Peyer's patch (tissue), 4 donors: ENCODE data around the gene MTM1. TPM values are rescaled to one million over a fixed set of nuclear protein-coding genes. Genes with fewer than 3 reads are reported as not detected.
A peak's percentile ranks its signal among the peaks of the same experiment; 100 is the strongest.

Experiments used
- DNase-seq, 3 donors: peaks; one replicate each; pipeline ENCODE4 v3.0.0-alpha.2; 2017 to 2019
- H3K27ac ChIP-seq, 4 donors: fragments of 200-600 bp; sonication (generic); one replicate each; pipeline ENCODE4 v1.5.1; 2016 to 2019
- H3K27me3 ChIP-seq, 2 donors: fragments of 200-600 bp; sonication (generic); one replicate each; pipeline ENCODE4 v1.5.1; 2019
- H3K36me3 ChIP-seq, 3 donors: fragments of 200-600 bp; sonication (generic); one replicate each; pipeline ENCODE4 v1.5.1; 2016 to 2019
- H3K4me1 ChIP-seq, 4 donors: fragments of 200-600 bp; sonication (generic); one replicate each; pipeline ENCODE4 v1.5.1; 2016 to 2019
- H3K4me3 ChIP-seq, 4 donors: fragments of 200-600 bp; sonication (generic); 1 replicate in 3 of 4; 2 replicates in 1 of 4; pipeline ENCODE4 v1.5.1; 2016 to 2019; ENCODE audit warnings: mild to moderate bottlenecking in 1 of 4
- H3K9me3 ChIP-seq, 4 donors: fragments of 200-600 bp; sonication (generic); one replicate each; pipeline ENCODE4 v1.5.1; 2016 to 2019; ENCODE audit warnings: mild to moderate bottlenecking in 1 of 4
- CTCF ChIP-seq, 6 experiments: fragments of 450-650 bp in 4 of 6; fragments of 200-600 bp in 2 of 6; sonication (generic) in 1 of 6; IDR thresholded peaks; one replicate each; pipeline ENCODE4 v1.5.1; 2017 to 2019; ENCODE audit warnings: antibody characterized with exemption in 6 of 6, mild to moderate bottlenecking in 3 of 6, moderate library complexity in 1 of 6
- POLR2A ChIP-seq, 2 donors: fragments of 450-650 bp; IDR thresholded peaks; one replicate each; pipeline ENCODE4 v1.5.1; 2017; ENCODE audit warnings: antibody characterized with exemption in 2 of 2, mild to moderate bottlenecking in 2 of 2, moderate library complexity in 2 of 2
- total RNA-seq, 4 donors: library from RNA; depleted of rRNA; stranded (reverse); fragments of >200 nt; gene quantifications; one replicate each; pipeline ENCODE4 v1.1.0, GENCODE V29; 2016

Gene MTM1
- total RNA-seq, 4 donors from 2014 or later = 12.4 to 22.2 (median 18.1) TPM

- H3K4me3 ChIP-seq = no peak overlapping the region
- no peak for TF ChIP-seq CTCF (IDR thresholded peaks at IDR 0.05)
- TF ChIP-seq POLR2A (IDR thresholded peaks at IDR 0.05) = no peak
- no peaks in the 10 kb centered on the region for H3K36me3 ChIP-seq
- no peak for DNase-seq
- no peaks in the 10 kb centered on the region for H3K9me3 ChIP-seq
- H3K27ac ChIP-seq = peak overlapping the region in 2 of 4 donors; percentile 65 to 73
- no peaks in the 10 kb centered on the region for H3K27me3 ChIP-seq
- peaks cover 0 to 8% (median 0%) of the 10 kb centered on the region in 4 donors for H3K4me1 ChIP-seq
These were observed 21.7 kb upstream of the MTM1 start for GRCh38 chrX:150546711-150547153.

GRCh38 chrX:150547375-150548115 lies 20.9 kb upstream of the MTM1 start:
- Histone ChIP-seq H3K27me3 (no peaks in the 10 kb centered on the region), H3K36me3 (no peaks in the 10 kb centered on the region), H3K4me1 (peaks cover 0 to 8% (median 0%) of the 10 kb centered on the region in 4 donors), H3K9me3 (no peaks in the 10 kb centered on the region), H3K27ac (peak overlapping the region; percentile 59 to 73 (median 68)), H3K4me3 (peak overlapping the region; percentile 33 to 51 (median 45))
- TF ChIP-seq POLR2A (IDR thresholded peaks at IDR 0.05) (no peak), CTCF (IDR thresholded peaks at IDR 0.05) (no peak)
- DNase-seq = peak; percentile 58 to 75 (median 70)

GRCh38 chrX:150548251-150548650 lies 20.2 kb upstream of the MTM1 start:
- TF ChIP-seq POLR2A (IDR thresholded peaks at IDR 0.05) = no peak
- TF ChIP-seq CTCF (IDR thresholded peaks at IDR 0.05) = no peak
- no peaks in the 10 kb centered on the region for H3K27me3 ChIP-seq
- no peak for DNase-seq
- no peaks in the 10 kb centered on the region for H3K9me3 ChIP-seq
- H3K4me3 ChIP-seq = peak overlapping the region; percentile 33 to 51 (median 45)
- H3K4me1 ChIP-seq = peaks cover 0 to 8% (median 0%) of the 10 kb centered on the region in 4 donors
- H3K27ac ChIP-seq = peak overlapping the region in 3 of 4 donors; percentile 59 to 73 (median 65)
- no peaks in the 10 kb centered on the region for H3K36me3 ChIP-seq

- Histone ChIP-seq H3K4me3 (no peak overlapping the region), H3K27me3 (no peaks in the 10 kb centered on the region), H3K27ac (no peak overlapping the region), H3K9me3 (no peaks in the 10 kb centered on the region), H3K4me1 (peaks cover 0 to 8% (median 0%) of the 10 kb centered on the region in 4 donors), H3K36me3 (no peaks in the 10 kb centered on the region)
- DNase-seq = no peak
- no peak for TF ChIP-seq POLR2A (IDR thresholded peaks at IDR 0.05)
- no peak for TF ChIP-seq CTCF (IDR thresholded peaks at IDR 0.05)
These were observed 19.7 kb upstream of the MTM1 start for GRCh38 chrX:150548684-150549083.

GRCh38 chrX:150551963-150552362 lies 16.5 kb upstream of the MTM1 start:
- no peak for DNase-seq
- Histone ChIP-seq H3K27me3 (no peaks in the 10 kb centered on the region), H3K27ac (no peak overlapping the region), H3K4me1 (peaks cover 0 to 6% (median 0%) of the 10 kb centered on the region in 4 donors), H3K36me3 (no peaks in the 10 kb centered on the region), H3K4me3 (no peak overlapping the region), H3K9me3 (no peaks in the 10 kb centered on the region)
- TF ChIP-seq CTCF (IDR thresholded peaks at IDR 0.05) (no peak), POLR2A (IDR thresholded peaks at IDR 0.05) (no peak)
